Measurements from ENCODE around the gene GSTM2. TPM values are rescaled to one million over a fixed set of nuclear protein-coding genes. Genes with fewer than 3 reads are reported as not detected.

The GSTM2 gene
- total and polyA plus RNA-seq, 2 of the 4 experiments (the other 2 are of a cell fraction), result 10.2 to 85.5 TPM

DNA sequence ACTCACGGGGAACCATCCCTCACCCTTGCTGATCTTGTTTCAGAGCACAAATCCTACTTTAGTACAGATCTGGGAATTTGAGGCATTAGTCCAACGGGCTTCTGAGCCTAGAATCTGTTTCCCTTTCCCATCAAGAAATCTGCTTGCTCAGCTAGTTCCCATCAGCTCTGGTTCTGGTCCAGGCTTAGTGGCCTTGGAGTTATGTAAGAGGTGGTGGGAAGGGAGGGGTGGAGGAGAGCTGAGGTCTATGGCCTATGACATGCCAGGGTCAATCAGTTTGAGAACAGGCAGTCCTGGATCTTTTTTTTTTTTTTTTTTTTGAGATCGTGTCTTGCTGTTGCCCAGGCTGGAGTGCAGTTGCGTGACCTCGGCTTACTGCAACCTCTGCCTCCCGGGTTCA, 23.9 kb downstream of the GSTM2 start:
- intact Hi-C loops (cut with micrococcal nuclease) (no loop called here), in situ Hi-C loops (cut with MboI; ENCODE audit: low sequenced_read_pairs) (no loop called here), dilution Hi-C loops (cut with HindIII; ENCODE audit: low sequenced_read_pairs, unreplicated experiment) (no loop called here)
- H3K9me3 ChIP-seq (ENCODE audit: control insufficient read depth, insufficient read depth, low read length), result no peaks in the 10 kb centered on the region
- H4K91ac ChIP-seq (ENCODE audit: insufficient read depth, low read depth, low read length), result no peak overlapping the region
- H3K36me3 ChIP-seq (ENCODE audit: control insufficient read depth, insufficient read depth, low read length), result no peaks in the 10 kb centered on the region
- H3K4ac ChIP-seq (ENCODE audit: low read depth, low read length), result no peak overlapping the region
- WGBS, 2 experiments (ENCODE audit: extremely low coverage in 2 of 2, insufficient read length in 1 of 2), result no CpG with 5 or more reads among the region's 6 CpGs
- no peak overlapping the region for H2AFZ ChIP-seq (replicated peaks; ENCODE audit: low read length, poor library complexity)
- no peaks in the 10 kb centered on the region for H3K79me1 ChIP-seq (ENCODE audit: low read depth in 1 of 2, low read length in 2 of 2)
- H2BK15ac ChIP-seq (ENCODE audit: low read depth, low read length), result no peak overlapping the region
- CTCF ChIA-PET, result no interaction called here
- no TSS peak for BruUV-seq (replicated peaks)
- H3K4me3 ChIP-seq (ENCODE audit: insufficient read depth, low read depth, low read length), result no peak overlapping the region
- no peak overlapping the region for H3K18ac ChIP-seq (ENCODE audit: low read depth, low read length)
- ATAC-seq (ENCODE audit: low read depth), result no peak
- H3K23ac ChIP-seq (ENCODE audit: low read depth, low read length), result no peak overlapping the region
- H4K5ac ChIP-seq (ENCODE audit: low read depth, low read length), result no peak overlapping the region
- no peak overlapping the region for H2AK5ac ChIP-seq (ENCODE audit: low read depth, low read length)
- no peaks in the 10 kb centered on the region for H3K4me1 ChIP-seq (ENCODE audit: control insufficient read depth, insufficient read depth, low read length)
- no peak overlapping the region for H3K9ac ChIP-seq (ENCODE audit: low read depth, low read length)
- no peak overlapping the region for H3K4me2 ChIP-seq (ENCODE audit: low read depth, low read length)
- no peak overlapping the region for H2AK9ac ChIP-seq (replicated peaks; ENCODE audit: low read depth, low read length, poor library complexity)
- H3K27me3 ChIP-seq (ENCODE audit: control insufficient read depth, insufficient read depth, low read length), result no peaks in the 10 kb centered on the region
- no peak overlapping the region for H2BK120ac ChIP-seq (ENCODE audit: low read depth, low read length)
- POLR2A ChIA-PET (ENCODE audit: unreplicated experiment), result no interaction called here
- H3K56ac ChIP-seq (ENCODE audit: extremely low read depth, insufficient read depth, low read length), result no peak overlapping the region
- H2BK20ac ChIP-seq (ENCODE audit: low read depth, low read length), result no peak overlapping the region
- DNase-seq, result no peak
- TF ChIP-seq, protein P1, sequence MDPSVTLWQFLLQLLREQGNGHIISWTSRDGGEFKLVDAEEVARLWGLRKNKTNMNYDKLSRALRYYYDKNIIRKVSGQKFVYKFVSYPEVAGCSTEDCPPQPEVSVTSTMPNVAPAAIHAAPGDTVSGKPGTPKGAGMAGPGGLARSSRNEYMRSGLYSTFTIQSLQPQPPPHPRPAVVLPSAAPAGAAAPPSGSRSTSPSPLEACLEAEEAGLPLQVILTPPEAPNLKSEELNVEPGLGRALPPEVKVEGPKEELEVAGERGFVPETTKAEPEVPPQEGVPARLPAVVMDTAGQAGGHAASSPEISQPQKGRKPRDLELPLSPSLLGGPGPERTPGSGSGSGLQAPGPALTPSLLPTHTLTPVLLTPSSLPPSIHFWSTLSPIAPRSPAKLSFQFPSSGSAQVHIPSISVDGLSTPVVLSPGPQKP (IDR thresholded peaks at IDR 0.05; ENCODE audit: borderline replicate concordance, low read depth, low read length), result no peak
- TF ChIP-seq RAD21 (IDR thresholded peaks at IDR 0.05; ENCODE audit: low read length) (no peak), MAZ (IDR thresholded peaks at IDR 0.05; ENCODE audit: borderline replicate concordance, low read depth, low read length) (no peak), BHLHE40 (IDR thresholded peaks at IDR 0.05; ENCODE audit: low read depth, low read length) (no peak), POLR2A (IDR thresholded peaks at IDR 0.05; ENCODE audit: low read depth, low read length) (no peak), MXI1 (IDR thresholded peaks at IDR 0.05; ENCODE audit: borderline replicate concordance, low read depth, low read length) (no peak), CEBPB (IDR thresholded peaks at IDR 0.05; ENCODE audit: low read depth, low read length) (no peak), RCOR1 (IDR thresholded peaks at IDR 0.05; ENCODE audit: insufficient replicate concordance, low read length) (no peak), FOS (IDR thresholded peaks at IDR 0.05; ENCODE audit: low read depth, low read length) (no peak), NFE2L2 (IDR thresholded peaks at IDR 0.05; ENCODE audit: low read depth, low read length) (no peak)
- TF ChIP-seq, protein P2, sequence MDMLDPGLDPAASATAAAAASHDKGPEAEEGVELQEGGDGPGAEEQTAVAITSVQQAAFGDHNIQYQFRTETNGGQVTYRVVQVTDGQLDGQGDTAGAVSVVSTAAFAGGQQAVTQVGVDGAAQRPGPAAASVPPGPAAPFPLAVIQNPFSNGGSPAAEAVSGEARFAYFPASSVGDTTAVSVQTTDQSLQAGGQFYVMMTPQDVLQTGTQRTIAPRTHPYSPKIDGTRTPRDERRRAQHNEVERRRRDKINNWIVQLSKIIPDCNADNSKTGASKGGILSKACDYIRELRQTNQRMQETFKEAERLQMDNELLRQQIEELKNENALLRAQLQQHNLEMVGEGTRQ (IDR thresholded peaks at IDR 0.05; ENCODE audit: low read depth, low read length), result no peak
- no peak overlapping the region for H4K8ac ChIP-seq (ENCODE audit: low read depth in 2 of 2, low read length in 2 of 2)
- no peaks in the 10 kb centered on the region for H4K20me1 ChIP-seq (ENCODE audit: insufficient read depth, low read length)
- H3K9me1 ChIP-seq (ENCODE audit: insufficient read depth, low read length), result no peaks in the 10 kb centered on the region
- H2BK5ac ChIP-seq (ENCODE audit: low read depth, low read length, poor library complexity, severe bottlenecking), result no peak overlapping the region
- H3K27ac ChIP-seq (ENCODE audit: insufficient read depth, low read length), result no peak overlapping the region
- H3K14ac ChIP-seq (replicated peaks; ENCODE audit: low read depth, low read length), result no peak overlapping the region
